IPS-NIHi7 (cell line): ENCODE results near the gene TBX4.
"Not testable (repeated sequence)": the region's sequence is repeated elsewhere in the genome, so short reads cannot be mapped to it uniquely, and the experiment has no call there.

Experiments
- DNase-seq: peaks from one replicate; pipeline ENCODE4 v3.0.0; 2012; ENCODE audit warnings: mixed read lengths; ENCODE audit errors: extremely low spot score

The TBX4 gene

GRCh38 chr17:61483778-61484116, 31.5 kb downstream of the TBX4 start:
- no peak for DNase-seq

- no peak for DNase-seq
These were observed 32.0 kb downstream of the TBX4 start for GRCh38 chr17:61484174-61484573.

GRCh38 chr17:61485067-61485775, 33.0 kb downstream of the TBX4 start:
- no peak for DNase-seq

GRCh38 chr17:61486135-61487120, 34.2 kb downstream of the TBX4 start:
- no peak for DNase-seq

GRCh38 chr17:61487161-61487988, 35.2 kb downstream of the TBX4 start:
- DNase-seq: no peak

- no peak for DNase-seq
These were observed 35.9 kb downstream of the TBX4 start for GRCh38 chr17:61487989-61488595.

- no peak for DNase-seq
These were observed 36.9 kb downstream of the TBX4 start for GRCh38 chr17:61488878-61489718.

- no peak for DNase-seq
These were observed 37.7 kb downstream of the TBX4 start for GRCh38 chr17:61489719-61490490.

GRCh38 chr17:61490540-61490975, 38.3 kb downstream of the TBX4 start:
- DNase-seq: no peak

GRCh38 chr17:61491981-61492380, 39.8 kb downstream of the TBX4 start:
- no peak for DNase-seq

- no peak for DNase-seq
These were observed 40.7 kb downstream of the TBX4 start for GRCh38 chr17:61492759-61493526.

- not testable (repeated sequence) for DNase-seq
These were observed 41.7 kb downstream of the TBX4 start for GRCh38 chr17:61493830-61494324.

GRCh38 chr17:61494325-61495160, 42.3 kb downstream of the TBX4 start:
- DNase-seq: no peak

GRCh38 chr17:61495161-61495857, 43.1 kb downstream of the TBX4 start:
- DNase-seq: no peak

GRCh38 chr17:61496174-61496956, 44.1 kb downstream of the TBX4 start:
- DNase-seq: no peak

GRCh38 chr17:61496957-61497653, 44.9 kb downstream of the TBX4 start:
- no peak for DNase-seq
